K562 (cell line): ENCODE data around the gene SERTAD2. TPM values are rescaled to one million over a fixed set of nuclear protein-coding genes. Genes with fewer than 3 reads are reported as not detected.

Experiments
- ATAC-seq: fragments of 200-7000 bp; cut with Tn5 transposase; 3 replicates; pipeline ENCODE4 v1.9.1; 2020; ENCODE audit warnings: moderate library complexity
- BruUV-seq: library from RNA; stranded (reverse); fragments of 400-500 nt; replicated peaks from 2 replicates; lab custom pipeline; 2021; lab: Mats Ljungman, UMichigan
- CTCF ChIA-PET: fragments of 300-600 bp; formaldehyde crosslinking; extraction: SDS; loops from one replicate; lab custom pipeline; 2021; ENCODE audit warnings: low intra/inter-chr PET ratio; lab: Yijun Ruan, JAX
- POLR2A ChIA-PET: fragments of 300-600, 350-650 bp; sonication (Branson Sonifier 250); formaldehyde crosslinking; extraction: SDS; loops from one replicate; lab custom pipeline; 2021; ENCODE audit warnings: antibody characterized with exemption, inconsistent platforms; lab: Yijun Ruan, JAX
- DNase-seq, 4 experiments: peaks; one replicate each; pipeline versions ENCODE4 v3.0.0 to v3.0.0-alpha.2; 2011 to 2018; ENCODE audit warnings: low spot score in 3 of 4, mixed read lengths in 3 of 4; ENCODE audit errors: extremely low read depth in 1 of 4
- FAIRE-seq: peaks from 2 replicates; lab custom pipeline; 2011; peaks lifted over from hg19 to GRCh38; lab: Jason Lieb, UNC
- H2AFZ ChIP-seq: 2 replicates; pipeline ENCODE4 v1.6.0; 2011; ENCODE audit warnings: low read depth, low read length, control low read depth, inconsistent platforms
- H3K27ac ChIP-seq: fragments of 200-600 bp; 3 replicates; pipeline ENCODE4 v1.8.0; 2011; ENCODE audit warnings: low read depth, mild to moderate bottlenecking, control low read depth, inconsistent platforms, low read length, moderate library complexity, mixed read lengths; ENCODE audit errors: extremely low read depth
- H3K27me3 ChIP-seq, 2 experiments: fragments of 300-600 bp in 1 of 2; 2 replicates in 1 of 2; 3 replicates in 1 of 2; pipeline versions ENCODE4 v1.6.0 to v1.8.0; 2011; ENCODE audit warnings: inconsistent platforms in 2 of 2, low read length in 2 of 2, mild to moderate bottlenecking in 1 of 2, mixed read lengths in 1 of 2, moderate library complexity in 1 of 2; ENCODE audit not compliant: control insufficient read depth in 2 of 2, insufficient read depth in 2 of 2
- H3K36me3 ChIP-seq: fragments of 300-600 bp; 3 replicates; pipeline ENCODE4 v1.8.0; 2011; ENCODE audit warnings: mild to moderate bottlenecking, low read length, inconsistent platforms; ENCODE audit not compliant: control insufficient read depth, insufficient read depth
- H3K4me1 ChIP-seq, 2 experiments: fragments of 200-600 bp in 1 of 2; replicated peaks in 1 of 2; 2 replicates in 1 of 2; 3 replicates in 1 of 2; pipeline versions ENCODE4 v1.5.1 to v1.8.0; 2011; ENCODE audit warnings: inconsistent platforms in 2 of 2, low read length in 2 of 2, mild to moderate bottlenecking in 1 of 2, mixed read lengths in 1 of 2, moderate library complexity in 1 of 2; ENCODE audit not compliant: control insufficient read depth in 2 of 2, insufficient read depth in 2 of 2
- H3K4me2 ChIP-seq: 2 replicates; pipeline ENCODE4 v1.6.1; 2011; ENCODE audit warnings: low read length, control low read depth, inconsistent platforms, mixed read lengths; ENCODE audit not compliant: insufficient read depth
- H3K4me3 ChIP-seq: fragments of 200-600 bp; sonication (generic), shearing (Covaris generic); 2 replicates; pipeline ENCODE4 v1.5.1; 2016; ENCODE audit warnings: control low read depth, inconsistent platforms
- H3K79me2 ChIP-seq: fragments of 200-600 bp; 3 replicates; pipeline ENCODE4 v1.8.0; 2011; ENCODE audit warnings: low read length, inconsistent platforms; ENCODE audit not compliant: control insufficient read depth, insufficient read depth
- H3K9ac ChIP-seq, 2 experiments: 2 replicates each; pipeline versions ENCODE4 v1.6.0 to v1.6.1; 2011; ENCODE audit warnings: low read depth in 2 of 2, low read length in 2 of 2, control low read depth in 1 of 2, inconsistent platforms in 1 of 2, mild to moderate bottlenecking in 1 of 2, mixed read lengths in 1 of 2; ENCODE audit not compliant: insufficient read depth in 1 of 2
- H3K9me1 ChIP-seq: one replicate; pipeline ENCODE4 v1.6.0; 2011; ENCODE audit warnings: inconsistent platforms, mild to moderate bottlenecking, low read length, moderate library complexity; ENCODE audit not compliant: control insufficient read depth, insufficient read depth
- H3K9me3 ChIP-seq: replicated peaks from 2 replicates; pipeline ENCODE4 v1.5.1; 2011; ENCODE audit warnings: low read depth, low read length, inconsistent platforms; ENCODE audit not compliant: control insufficient read depth, insufficient read depth
- H4K20me1 ChIP-seq: replicated peaks from 2 replicates; pipeline ENCODE4 v1.6.1; 2011; ENCODE audit warnings: low read length, inconsistent platforms, mixed read lengths; ENCODE audit not compliant: control insufficient read depth, insufficient read depth
- BRD9 ChIP-seq: fragments of 450-650 bp; IDR thresholded peaks from 2 replicates; pipeline ENCODE4 v1.6.1; 2018; ENCODE audit warnings: low read depth; ENCODE audit not compliant: partially characterized antibody
- CC2D1A ChIP-seq: fragments of 450-650 bp; IDR thresholded peaks from 2 replicates; pipeline ENCODE4 v1.6.1; 2017; ENCODE audit warnings: mild to moderate bottlenecking
- MAFG ChIP-seq: fragments of 450-650 bp; conservative IDR thresholded peaks from 2 replicates; pipeline ENCODE4 v1.6.1; 2016; ENCODE audit warnings: missing genetic modification characterization, missing compliant biosample characterization
- MTA3 ChIP-seq: fragments of 450-650 bp; formaldehyde crosslinking; IDR thresholded peaks from 2 replicates; pipeline ENCODE4 v1.6.1; 2017; ENCODE audit warnings: mild to moderate bottlenecking, borderline replicate concordance
- MYC ChIP-seq, 2 experiments: fragments of 250-450 bp in 1 of 2; sonication (Bioruptor Pico) in 1 of 2; IDR thresholded peaks; 2 replicates each; pipeline versions ENCODE4 v1.5.1 to v1.6.1; 2012 to 2021; ENCODE audit warnings: low read depth in 2 of 2, borderline replicate concordance in 1 of 2, improper control_type of control experiment in 1 of 2, low read length in 1 of 2, mild to moderate bottlenecking in 1 of 2, moderate library complexity in 1 of 2
- RNF2 ChIP-seq: sonication (generic); IDR thresholded peaks from 2 replicates; pipeline ENCODE4 v1.6.1; 2016
- ZNF717 ChIP-seq: fragments of 250-450 bp; sonication (Bioruptor Pico); IDR thresholded peaks from 2 replicates; pipeline ENCODE4 v1.5.0; 2021
- WGBS: fragments of 100-300 bp; shearing (Covaris generic); methylation state at CpG from one replicate; pipeline ENCODE4 v1.1.6; 2016; ENCODE audit warnings: low coverage, mixed read lengths; ENCODE audit not compliant: insufficient coverage; ENCODE audit errors: missing lambda C conversion rate; 5-methylcytosine and 5-hydroxymethylcytosine counted together
- in situ Hi-C: fragments of 300-500 bp; cut with MboI; formaldehyde crosslinking; loops from 4 replicates; pipeline ENCODE4 v1.15.0; 2018; ENCODE audit warnings: inconsistent platforms, mixed read lengths
- intact Hi-C: fragments of 100-400 bp; cut with micrococcal nuclease; formaldehyde crosslinking; loops from 2 replicates; pipeline ENCODE4 v1.14.2; 2022
- polyA plus RNA-seq, 8 experiments: library from polyadenylated mRNA; depleted of rRNA in 4 of 8; stranded (reverse) in 5 of 8; unstranded in 3 of 8; fragments of >200 nt; fragmentation: Nextera tagmentation in 2 of 8; fragmentation: Illumina TruSeq in 1 of 8; extraction: Ambion mirVana in 2 of 8; extraction: Trizol in 1 of 8; gene quantifications; 2 replicates each; pipeline versions ENCODE4 v1.2.1 to v1.2.3, GENCODE V29; 2011 to 2014; ENCODE audit warnings: inconsistent platforms in 1 of 8, missing spikeins in 1 of 8
- total RNA-seq, 7 experiments: library from RNA; depleted of rRNA in 6 of 7; stranded (reverse); fragments of >200 nt in 6 of 7; fragmentation: Illumina TruSeq in 2 of 7; extraction: Trizol in 2 of 7; gene quantifications; 2 replicates each; pipeline versions ENCODE4 v1.2.1 to v1.2.3, GENCODE V29; 2011 to 2021; ENCODE audit warnings: low replicate concordance in 1 of 7
- TF ChIP-seq, protein P1 (sequence below): sonication (generic); formaldehyde crosslinking; IDR thresholded peaks from 2 replicates; pipeline ENCODE4 v1.8.0; 2022; ENCODE audit warnings: mild to moderate bottlenecking, missing genetic modification reagents
- TF ChIP-seq, protein P2 (sequence below): fragments of 250-450 bp; sonication (Bioruptor Pico); IDR thresholded peaks from 2 replicates; pipeline ENCODE4 v1.5.0; 2022; ENCODE audit warnings: mild to moderate bottlenecking
- TF ChIP-seq, protein P3 (sequence below): fragments of 250-450 bp; sonication (Bioruptor Pico); IDR thresholded peaks from 2 replicates; pipeline ENCODE4 v1.8.0; 2021; ENCODE audit warnings: moderate library complexity, mild to moderate bottlenecking, inconsistent platforms
- TF ChIP-seq, protein P4 (sequence below): sonication (generic); formaldehyde crosslinking; IDR thresholded peaks from 2 replicates; pipeline ENCODE4 v1.8.0; 2022; ENCODE audit warnings: mild to moderate bottlenecking, missing genetic modification reagents
- TF ChIP-seq, protein P5 (sequence below): fragments of 450-650 bp; formaldehyde crosslinking; IDR thresholded peaks from 2 replicates; pipeline ENCODE4 v1.4.0; 2020; ENCODE audit warnings: mild to moderate bottlenecking, moderate library complexity
- TF ChIP-seq, protein P6 (sequence below), 3 experiments: fragments of 200-800 bp in 1 of 3; sonication (Bioruptor generic) in 1 of 3; sonication (generic) in 1 of 3; formaldehyde crosslinking in 1 of 3; IDR thresholded peaks; 2 replicates each; pipeline versions ENCODE4 v1.6.1 to v1.8.0; 2016 to 2022; ENCODE audit warnings: mild to moderate bottlenecking in 2 of 3, missing compliant biosample characterization in 2 of 3, missing genetic modification characterization in 2 of 3, missing genetic modification reagents in 1 of 3

Gene SERTAD2
- total and polyA plus RNA-seq, 9 of the 15 experiments (the other 6 are each of a cell fraction or from before 2014, with no cell fraction given): 3.0 to 12.5 (median 6.1) TPM

DNA sequence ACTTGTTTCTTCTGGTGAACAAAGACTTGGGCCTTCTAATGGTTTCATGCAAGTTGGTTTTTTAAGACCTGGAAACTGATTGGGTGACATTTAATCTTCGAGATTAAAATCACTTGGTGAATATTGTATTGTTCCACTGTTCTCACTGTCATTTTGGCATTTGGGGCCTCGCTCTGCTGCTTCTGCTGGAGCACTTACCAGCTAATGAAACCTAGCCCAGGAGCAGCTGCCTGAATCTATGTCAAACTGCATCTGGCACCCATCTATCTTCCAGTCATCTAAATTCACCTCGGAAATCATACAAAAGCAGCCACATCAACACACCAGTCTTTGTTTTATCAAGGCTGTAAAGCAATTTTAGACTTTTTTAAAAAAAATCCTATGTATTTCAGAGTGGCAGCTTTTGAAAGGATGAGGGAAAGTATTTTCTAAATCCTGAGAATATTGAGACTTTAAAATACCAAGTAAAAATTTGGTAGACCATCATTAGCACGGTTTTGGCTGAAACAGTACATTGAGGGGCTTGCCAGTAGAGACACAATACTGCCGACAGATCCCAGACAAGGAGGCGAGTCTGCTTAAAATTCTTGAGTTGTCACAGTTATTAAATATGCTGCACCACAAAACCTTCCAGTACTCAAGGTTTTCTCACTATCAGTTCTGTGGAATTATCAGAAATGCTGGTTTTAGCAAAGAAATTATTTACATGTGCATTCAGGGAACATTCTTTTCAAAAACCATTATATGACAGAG is 26.1 kb upstream of the SERTAD2 start:
- H2AFZ ChIP-seq: no peak overlapping the region
- ChIA-PET POLR2A (interaction anchor here (0.7 kb wide), 1 partner anchor 116 kb away, joined by 3 read pairs; no protein-coding TSS in a partner anchor), CTCF (no interaction called here)
- intact Hi-C loops (no loop called here), in situ Hi-C loops (no loop called here)
- no peak overlapping the region for H3K4me2 ChIP-seq
- WGBS: 65% methylated on average over 6 of the region's 6 CpGs
- no peak overlapping the region for H3K9ac ChIP-seq
- DNase-seq (no peak), ATAC-seq (no peak), FAIRE-seq (no peak)
- H3K27me3 ChIP-seq: no peaks in the 10 kb centered on the region
- no peak overlapping the region for H3K4me3 ChIP-seq
- no peaks in the 10 kb centered on the region for H3K9me3 ChIP-seq
- H3K36me3 ChIP-seq: no peaks in the 10 kb centered on the region
- BruUV-seq: no TSS peak
- H4K20me1 ChIP-seq: no peaks in the 10 kb centered on the region
- no peaks in the 10 kb centered on the region for H3K79me2 ChIP-seq
- H3K9me1 ChIP-seq: no peaks in the 10 kb centered on the region
- H3K4me1 ChIP-seq: peaks cover 0 to 8% of the 10 kb centered on the region in 2 experiments; a peak in 2 of 5 replicates
- no peak overlapping the region for H3K27ac ChIP-seq
- TF ChIP-seq ZNF717: no peak
- TF ChIP-seq CC2D1A: no peak
- TF ChIP-seq, protein P1, sequence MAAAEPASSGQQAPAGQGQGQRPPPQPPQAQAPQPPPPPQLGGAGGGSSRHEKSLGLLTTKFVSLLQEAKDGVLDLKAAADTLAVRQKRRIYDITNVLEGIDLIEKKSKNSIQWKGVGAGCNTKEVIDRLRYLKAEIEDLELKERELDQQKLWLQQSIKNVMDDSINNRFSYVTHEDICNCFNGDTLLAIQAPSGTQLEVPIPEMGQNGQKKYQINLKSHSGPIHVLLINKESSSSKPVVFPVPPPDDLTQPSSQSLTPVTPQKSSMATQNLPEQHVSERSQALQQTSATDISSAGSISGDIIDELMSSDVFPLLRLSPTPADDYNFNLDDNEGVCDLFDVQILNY (CRISPR knock-in tag): no peak
- no peak for TF ChIP-seq MAFG (tag)
- TF ChIP-seq, protein P2, sequence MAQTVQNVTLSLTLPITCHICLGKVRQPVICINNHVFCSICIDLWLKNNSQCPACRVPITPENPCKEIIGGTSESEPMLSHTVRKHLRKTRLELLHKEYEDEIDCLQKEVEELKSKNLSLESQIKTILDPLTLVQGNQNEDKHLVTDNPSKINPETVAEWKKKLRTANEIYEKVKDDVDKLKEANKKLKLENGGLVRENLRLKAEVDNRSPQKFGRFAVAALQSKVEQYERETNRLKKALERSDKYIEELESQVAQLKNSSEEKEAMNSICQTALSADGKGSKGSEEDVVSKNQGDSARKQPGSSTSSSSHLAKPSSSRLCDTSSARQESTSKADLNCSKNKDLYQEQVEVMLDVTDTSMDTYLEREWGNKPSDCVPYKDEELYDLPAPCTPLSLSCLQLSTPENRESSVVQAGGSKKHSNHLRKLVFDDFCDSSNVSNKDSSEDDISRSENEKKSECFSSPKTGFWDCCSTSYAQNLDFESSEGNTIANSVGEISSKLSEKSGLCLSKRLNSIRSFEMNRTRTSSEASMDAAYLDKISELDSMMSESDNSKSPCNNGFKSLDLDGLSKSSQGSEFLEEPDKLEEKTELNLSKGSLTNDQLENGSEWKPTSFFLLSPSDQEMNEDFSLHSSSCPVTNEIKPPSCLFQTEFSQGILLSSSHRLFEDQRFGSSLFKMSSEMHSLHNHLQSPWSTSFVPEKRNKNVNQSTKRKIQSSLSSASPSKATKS: no peak
- TF ChIP-seq, protein P3, sequence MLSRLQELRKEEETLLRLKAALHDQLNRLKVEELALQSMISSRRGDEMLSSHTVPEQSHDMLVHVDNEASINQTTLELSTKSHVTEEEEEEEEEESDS (CRISPR knock-in tag): no peak
- no peak for TF ChIP-seq BRD9
- TF ChIP-seq, protein P4, sequence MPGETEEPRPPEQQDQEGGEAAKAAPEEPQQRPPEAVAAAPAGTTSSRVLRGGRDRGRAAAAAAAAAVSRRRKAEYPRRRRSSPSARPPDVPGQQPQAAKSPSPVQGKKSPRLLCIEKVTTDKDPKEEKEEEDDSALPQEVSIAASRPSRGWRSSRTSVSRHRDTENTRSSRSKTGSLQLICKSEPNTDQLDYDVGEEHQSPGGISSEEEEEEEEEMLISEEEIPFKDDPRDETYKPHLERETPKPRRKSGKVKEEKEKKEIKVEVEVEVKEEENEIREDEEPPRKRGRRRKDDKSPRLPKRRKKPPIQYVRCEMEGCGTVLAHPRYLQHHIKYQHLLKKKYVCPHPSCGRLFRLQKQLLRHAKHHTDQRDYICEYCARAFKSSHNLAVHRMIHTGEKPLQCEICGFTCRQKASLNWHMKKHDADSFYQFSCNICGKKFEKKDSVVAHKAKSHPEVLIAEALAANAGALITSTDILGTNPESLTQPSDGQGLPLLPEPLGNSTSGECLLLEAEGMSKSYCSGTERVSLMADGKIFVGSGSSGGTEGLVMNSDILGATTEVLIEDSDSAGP (CRISPR knock-in tag): no peak
- TF ChIP-seq, protein P5, sequence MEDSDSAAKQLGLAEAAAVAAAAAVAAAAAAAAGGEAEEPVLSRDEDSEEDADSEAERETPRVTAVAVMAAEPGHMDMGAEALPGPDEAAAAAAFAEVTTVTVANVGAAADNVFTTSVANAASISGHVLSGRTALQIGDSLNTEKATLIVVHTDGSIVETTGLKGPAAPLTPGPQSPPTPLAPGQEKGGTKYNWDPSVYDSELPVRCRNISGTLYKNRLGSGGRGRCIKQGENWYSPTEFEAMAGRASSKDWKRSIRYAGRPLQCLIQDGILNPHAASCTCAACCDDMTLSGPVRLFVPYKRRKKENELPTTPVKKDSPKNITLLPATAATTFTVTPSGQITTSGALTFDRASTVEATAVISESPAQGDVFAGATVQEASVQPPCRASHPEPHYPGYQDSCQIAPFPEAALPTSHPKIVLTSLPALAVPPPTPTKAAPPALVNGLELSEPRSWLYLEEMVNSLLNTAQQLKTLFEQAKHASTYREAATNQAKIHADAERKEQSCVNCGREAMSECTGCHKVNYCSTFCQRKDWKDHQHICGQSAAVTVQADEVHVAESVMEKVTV (CRISPR knock-in tag): no peak
- no peak for TF ChIP-seq MTA3
- TF ChIP-seq MYC (IDR thresholded peaks at IDR 0.05; ENCODE audit: low read depth, low read length): no peak
- TF ChIP-seq MYC (CRISPR knock-in tag; IDR thresholded peaks at IDR 0.05; ENCODE audit: borderline replicate concordance, low read depth): no peak
- TF ChIP-seq, protein P6, sequence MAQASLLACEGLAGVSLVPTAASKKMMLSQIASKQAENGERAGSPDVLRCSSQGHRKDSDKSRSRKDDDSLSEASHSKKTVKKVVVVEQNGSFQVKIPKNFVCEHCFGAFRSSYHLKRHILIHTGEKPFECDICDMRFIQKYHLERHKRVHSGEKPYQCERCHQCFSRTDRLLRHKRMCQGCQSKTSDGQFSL (CRISPR knock-in tag; IDR thresholded peaks at IDR 0.05): no peak
- TF ChIP-seq, protein P6 (tag; IDR thresholded peaks at IDR 0.05): no peak
- no peak for TF ChIP-seq RNF2
